IPS-NIHi7 (cell line): ENCODE measurements around the gene VPS54.
"Not testable (repeated sequence)": the region's sequence is repeated elsewhere in the genome, so short reads cannot be mapped to it uniquely, and the experiment has no call there.

Experiments
- DNase-seq: peaks from one replicate; pipeline ENCODE4 v3.0.0; 2012; ENCODE audit warnings: mixed read lengths; ENCODE audit errors: extremely low spot score

Gene VPS54

DNA sequence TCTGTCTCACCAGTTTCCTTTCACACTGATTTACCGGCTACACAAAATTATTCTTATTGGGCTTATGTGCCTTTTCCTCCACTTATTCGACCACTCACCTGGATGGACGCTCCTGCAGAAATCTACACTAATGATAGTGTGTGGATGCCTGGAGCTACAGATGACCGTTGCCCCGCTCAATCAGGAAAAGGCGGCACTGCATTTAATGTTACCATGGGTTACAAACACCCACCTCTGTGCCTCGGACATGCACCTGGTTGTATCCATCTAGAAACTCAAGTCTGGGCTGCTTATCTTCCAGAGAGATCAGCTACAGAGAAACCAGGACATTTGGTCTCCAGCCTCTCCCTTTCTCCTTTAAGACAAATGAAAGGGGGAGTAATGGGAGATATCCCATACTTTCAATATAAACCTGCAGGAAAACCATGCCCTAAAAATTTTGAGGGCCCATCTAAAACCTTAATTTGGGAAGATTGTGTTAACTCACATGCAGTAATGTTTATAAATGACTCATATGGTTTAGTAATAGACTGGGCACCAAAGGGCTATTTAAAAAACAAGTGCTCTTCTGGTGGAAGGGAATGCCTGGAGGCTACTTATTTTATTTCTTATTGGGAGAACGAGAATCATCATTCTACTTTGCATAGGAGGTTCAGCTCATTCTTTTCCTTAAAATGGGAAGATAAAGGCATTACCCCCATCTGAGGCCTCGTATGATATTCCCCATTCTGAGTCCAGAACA lies 24.7 kb downstream of the VPS54 start:
- not testable (repeated sequence) for DNase-seq

DNA sequence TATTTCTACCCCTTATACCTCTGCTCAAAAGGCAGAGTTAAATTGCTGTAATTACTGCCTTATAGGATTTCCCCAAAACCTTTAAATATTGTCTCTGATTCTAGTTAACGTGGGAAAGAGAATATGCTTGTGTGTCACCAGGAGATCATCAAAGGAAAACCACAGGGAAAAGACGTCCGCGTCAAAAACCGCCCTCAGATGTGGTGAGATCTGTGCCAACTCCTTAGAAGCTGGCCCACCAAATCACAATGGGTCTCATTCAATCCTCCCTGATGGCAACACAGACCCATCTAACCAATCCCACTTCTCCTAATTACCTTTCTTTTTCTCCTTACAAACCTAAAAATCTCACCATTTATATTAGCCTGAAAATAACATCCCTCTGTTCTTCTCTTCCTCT lies 25.4 kb downstream of the VPS54 start:
- no peak for DNase-seq

DNA sequence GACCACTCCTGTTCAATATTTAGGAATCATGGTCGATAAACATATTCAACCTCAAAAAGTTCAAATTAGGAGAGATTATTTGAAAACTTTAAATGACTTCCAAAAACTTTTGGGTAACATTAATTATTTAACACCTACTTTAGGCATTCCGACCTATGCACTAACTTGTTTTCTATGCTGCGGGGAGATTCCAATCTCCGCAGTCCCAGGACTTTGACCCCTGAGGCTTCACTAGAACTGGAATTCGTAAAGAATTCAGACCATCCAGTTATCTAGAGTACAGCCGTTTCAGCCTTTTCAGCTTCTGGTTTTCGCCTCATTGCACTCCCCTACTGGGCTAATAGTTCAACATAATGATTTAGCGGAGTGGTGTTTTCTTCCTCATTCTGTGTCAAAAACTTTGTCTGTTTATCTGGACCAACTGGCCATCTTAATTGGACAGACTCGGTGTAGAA lies 26.1 kb downstream of the VPS54 start:
- DNase-seq: not testable (repeated sequence)

DNA sequence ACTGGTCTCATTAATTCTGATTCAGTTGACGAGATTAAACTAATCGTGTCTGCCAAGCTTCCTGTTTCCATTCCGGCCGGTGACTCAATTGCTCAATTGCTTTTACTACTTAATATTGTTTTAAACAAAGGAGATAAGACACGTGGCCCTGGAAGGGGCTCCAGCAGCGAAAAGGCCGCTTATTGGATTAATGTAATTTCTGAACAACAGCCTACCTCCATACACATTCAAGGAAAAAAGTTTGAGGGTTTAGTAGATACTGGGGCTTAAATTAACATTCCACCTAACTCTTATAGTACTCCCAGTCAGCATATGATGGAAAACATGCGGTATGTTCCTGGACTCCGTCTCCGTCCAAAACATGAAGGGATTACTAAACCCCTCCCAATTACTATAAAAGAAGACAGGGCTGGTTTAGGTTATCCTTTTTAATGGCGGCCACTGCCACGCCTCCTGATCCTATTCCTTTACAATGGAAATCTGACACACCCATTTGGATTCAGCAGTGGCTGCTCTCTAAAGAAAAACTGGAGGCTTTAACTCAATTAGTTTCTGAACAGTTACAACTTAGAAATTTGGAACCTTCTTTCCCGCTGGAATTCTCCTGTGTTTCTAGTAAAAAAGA lies 27.1 kb downstream of the VPS54 start:
- no peak for DNase-seq

DNA sequence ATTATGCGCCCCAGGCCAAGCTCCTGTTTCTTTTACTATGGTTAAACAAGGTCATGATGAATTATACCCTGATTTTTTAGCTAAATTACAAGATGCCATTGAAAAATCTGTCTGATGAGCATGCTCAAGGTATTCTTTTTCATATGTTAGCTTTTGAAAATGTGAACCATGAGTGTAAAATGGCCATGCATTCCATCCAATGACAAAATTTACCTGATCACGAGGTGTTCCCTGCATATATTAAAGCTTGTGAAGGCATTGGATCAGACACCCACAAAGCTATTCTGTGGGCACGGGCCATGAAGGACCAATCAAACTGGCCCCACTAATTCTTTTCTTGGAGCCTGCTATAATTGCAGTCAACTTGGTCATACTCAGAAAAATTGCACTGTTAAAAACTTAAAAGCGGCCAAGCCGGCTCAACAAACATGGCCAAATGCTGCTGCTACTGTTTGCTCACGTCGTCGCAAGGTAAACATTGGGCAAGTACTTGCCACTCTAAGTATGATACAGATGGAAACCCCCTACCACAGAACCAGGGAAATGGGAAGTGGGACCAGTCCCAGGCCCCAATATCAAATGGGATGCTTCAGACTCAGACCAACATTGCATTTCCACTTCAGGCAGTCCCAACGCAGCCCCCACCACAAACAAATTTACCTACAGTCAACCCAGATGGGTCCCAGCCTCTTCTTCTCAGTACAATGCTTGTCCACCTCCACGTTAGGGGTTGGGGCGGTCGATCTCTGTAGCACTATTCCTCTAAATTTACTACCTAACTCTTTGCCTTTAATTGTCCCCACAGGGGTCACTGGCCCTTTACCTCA lies 27.8 kb downstream of the VPS54 start:
- not testable (repeated sequence) for DNase-seq

DNA sequence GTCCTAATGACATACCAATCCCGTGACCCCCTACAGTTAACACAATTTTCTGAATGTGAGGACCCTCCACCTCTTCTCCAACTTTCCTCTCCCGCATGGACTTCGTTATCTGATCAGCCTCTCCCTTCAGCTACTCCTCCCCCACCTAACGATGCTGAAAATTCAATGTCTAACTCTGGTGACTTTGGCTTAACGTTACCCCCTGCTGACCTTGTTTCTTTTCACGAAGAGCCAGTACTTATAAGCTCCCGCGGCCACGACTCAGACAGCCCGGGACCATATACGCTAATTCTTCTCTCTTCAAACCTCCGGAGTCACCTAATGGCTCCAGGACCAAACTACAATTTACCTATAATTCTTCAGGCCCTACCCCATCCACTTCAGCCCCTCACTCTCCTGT lies 29.2 kb downstream of the VPS54 start:
- no peak for DNase-seq

DNA sequence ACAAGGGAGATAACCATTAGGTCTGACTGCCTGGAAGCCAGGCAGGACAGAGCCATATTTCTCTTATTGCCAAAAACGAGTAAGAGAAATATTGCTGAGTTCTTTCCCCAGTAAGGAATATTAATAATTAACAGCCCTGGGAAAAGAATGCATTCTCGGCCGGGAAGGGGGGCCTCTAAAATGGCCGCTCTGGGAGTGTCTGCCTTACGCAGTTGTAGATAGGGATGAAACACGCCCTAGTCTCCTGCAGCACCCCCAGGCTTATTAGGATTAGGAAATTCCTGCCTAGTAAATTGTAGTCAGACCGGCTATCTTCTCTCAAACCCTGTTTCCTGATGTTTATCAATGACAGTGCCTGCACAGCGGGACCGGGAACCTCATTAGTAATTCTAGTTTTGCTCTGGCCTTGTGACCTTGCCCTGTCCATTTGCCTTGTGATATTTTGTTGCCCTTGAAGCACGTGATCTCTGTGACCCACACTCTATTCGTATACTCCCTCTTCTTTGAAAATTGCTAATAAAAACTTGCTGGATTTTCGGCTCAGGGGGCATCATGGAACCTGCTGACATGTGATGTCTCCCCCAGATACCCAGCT lies 30.3 kb downstream of the VPS54 start:
- not testable (repeated sequence) for DNase-seq

DNA sequence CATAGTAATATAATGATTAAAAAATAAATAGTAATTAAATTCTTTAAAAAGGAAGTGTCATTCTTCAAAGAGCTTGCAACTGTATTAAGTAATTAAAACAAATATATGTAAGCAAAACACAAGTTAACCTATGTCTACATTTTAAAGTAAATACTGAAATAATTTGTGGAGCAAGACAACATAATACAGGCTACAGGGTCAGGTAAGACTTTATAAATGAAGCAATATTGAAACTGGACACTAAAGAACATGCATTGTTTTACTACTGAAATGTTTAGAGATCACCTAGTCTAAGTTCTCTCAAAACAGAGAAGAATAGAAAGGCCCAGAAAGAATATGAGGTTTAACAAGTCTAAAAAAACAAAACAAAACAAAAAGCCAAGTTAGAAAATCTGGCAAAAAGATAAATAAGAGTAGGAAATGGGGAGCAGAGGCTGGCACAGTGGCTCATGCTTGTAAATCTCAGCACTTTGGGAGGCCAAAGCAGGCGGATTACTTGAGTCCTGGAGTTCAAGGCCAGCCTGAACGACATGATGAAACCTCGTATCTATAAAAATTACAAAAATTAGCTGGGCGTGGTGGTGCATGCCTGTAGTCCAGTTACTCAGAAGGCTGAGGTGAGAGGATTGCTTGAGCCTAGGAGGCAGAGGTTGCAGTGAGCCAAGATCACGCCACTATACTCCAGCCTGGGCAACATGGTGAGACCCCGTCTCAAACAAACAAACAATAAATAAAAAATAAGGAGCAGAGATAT lies 34.4 kb downstream of the VPS54 start:
- DNase-seq: no peak

DNA sequence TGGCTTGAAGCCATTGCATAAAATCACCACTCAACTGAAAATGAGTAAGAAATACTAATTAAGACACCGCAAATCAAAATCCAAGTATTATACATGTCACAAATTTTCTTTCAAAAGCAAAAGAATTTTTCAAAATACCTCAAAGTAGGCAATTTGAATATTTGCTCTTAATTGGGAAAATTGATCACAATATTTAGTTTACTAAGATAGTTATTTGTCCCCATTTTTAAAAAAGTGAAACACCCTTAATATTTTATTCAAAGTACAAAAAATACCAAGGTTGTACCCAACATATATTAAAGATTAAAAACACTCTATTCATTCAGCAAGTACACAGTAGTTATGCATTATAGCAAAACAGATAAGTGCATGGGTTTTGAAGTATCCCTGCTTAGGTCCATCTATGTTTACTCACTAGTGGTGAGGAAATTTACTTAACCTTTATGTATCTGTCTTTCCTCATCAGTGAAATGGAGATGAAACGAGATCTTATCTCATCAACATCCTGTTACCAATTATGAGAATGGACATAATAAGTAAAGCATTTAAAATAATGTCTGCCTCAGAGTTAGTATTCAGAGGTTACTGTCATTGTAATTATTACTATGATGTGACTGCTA lies 35.1 kb downstream of the VPS54 start:
- DNase-seq: no peak

DNA sequence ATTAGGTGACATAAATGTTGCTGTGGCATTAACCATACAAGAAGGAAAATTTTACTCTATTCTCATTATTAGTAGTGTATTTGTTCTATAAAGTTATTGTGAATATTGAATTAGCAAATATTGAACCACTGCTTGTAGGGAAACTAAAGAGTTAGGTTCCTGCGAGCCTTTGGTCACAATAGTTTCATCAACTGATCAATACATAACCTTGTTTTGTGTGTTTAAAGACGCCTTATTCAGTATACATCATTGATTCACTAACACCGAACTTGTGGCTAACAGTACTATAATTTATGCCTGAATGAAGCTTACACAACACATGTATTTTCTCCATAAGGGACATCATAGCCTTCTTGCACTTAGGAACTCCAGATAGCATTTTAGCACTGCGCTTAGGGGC lies 36.9 kb downstream of the VPS54 start:
- no peak for DNase-seq

DNA sequence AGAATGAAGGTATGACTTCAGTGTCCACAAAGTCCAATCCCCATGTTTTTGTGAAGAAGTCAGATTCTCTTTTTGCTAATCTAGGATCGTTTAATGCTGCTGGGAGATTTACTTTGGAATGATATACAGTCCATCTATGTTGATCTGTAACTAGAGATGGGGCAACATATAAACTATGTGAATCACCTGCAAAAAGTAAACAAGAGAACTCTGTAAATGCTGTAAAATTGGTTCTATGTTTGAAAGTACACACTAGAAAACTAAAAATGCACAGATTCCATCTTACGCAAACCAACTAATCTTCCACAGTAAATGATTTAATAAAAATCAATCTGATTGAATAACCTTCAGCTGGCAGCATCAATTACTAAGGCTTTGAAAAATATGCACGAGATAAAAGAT lies 37.5 kb downstream of the VPS54 start:
- DNase-seq: no peak

DNA sequence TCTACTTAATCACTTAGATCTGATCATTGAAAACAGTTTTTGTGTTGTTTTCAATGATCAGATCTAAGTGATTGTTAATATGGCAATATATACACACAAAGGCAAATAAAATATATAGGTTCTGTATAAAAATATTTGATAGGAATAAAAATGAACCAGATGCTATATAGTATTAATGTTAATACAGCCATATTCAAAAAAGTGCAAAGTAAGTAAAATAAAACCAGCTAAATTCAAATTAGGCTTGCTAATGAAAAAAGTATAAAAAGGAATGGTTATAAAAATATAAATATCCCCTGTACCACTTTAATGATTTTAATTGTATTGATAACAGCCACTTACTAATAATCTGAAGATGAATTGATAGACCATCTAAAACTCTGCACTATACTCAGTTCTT lies 38.4 kb downstream of the VPS54 start:
- no peak for DNase-seq

DNA sequence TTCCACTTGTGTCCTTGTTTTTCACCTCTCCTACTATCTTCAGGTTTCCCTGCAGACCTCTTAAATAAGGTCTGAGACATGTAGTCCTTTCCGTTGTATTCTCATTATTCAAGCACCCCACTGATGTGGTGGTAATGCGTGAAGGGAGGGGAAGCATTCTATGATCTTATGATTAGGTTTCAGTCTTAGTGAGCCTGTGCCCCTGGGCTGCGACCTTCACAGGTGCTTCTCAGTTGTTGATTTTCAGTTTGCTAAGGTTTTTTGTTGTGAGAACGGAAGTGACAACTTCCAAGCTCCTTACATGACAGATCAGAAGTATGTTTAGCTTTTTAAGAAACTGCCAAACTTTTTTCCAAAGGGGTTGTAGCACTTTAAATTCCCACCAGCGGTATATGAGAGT lies 41.3 kb downstream of the VPS54 start:
- no peak for DNase-seq

DNA sequence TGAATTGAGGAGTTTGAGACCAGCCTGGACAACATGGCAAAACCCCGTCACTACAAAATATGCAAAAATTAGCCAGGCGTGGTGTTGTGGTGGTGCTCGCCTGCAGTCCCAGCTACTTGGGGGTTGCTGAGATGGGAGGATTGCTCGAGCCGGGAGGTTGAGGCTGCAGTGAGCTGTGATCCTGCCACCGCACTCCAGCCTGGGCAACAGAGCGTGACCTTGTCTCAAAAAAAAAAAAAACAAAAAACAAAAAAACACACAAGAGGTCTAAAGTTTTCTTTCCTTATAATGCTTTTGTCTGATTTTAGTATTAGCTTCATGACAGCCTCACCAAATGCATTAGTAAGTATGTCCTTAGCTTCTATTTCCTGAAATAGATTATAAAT lies 43.1 kb downstream of the VPS54 start:
- no peak for DNase-seq

DNA sequence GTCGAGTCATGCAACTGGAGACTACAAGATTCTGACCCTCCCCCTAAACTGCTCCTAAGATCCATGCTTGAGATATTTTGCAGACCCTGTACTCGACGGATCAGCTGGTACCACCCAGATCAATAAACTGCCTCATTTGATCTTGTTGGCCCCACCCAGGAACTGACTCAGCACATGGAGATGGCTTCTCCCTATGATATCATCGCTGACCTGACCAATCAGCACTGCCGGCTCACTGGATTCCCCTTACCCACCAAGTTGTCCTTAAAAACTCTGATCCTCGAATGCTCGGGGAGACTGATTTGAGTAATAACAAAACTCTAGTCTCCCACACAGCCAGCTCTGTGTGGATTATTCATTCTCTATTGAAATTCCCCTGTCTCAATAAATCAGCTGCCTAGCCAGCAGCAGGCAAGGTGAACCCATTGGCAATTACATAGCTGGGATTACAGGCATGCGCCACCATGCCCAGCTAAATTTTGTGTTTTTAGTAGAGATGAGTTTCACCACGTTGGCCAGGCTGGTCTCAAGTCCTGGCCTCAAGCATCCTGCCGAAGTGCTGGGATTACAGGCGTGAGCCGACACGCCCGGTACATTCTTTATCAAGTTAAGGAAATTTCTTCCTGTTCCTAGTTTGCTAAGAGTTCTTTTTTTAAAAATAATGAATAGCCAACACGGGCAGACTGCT lies 43.6 kb downstream of the VPS54 start:
- DNase-seq: no peak

DNA sequence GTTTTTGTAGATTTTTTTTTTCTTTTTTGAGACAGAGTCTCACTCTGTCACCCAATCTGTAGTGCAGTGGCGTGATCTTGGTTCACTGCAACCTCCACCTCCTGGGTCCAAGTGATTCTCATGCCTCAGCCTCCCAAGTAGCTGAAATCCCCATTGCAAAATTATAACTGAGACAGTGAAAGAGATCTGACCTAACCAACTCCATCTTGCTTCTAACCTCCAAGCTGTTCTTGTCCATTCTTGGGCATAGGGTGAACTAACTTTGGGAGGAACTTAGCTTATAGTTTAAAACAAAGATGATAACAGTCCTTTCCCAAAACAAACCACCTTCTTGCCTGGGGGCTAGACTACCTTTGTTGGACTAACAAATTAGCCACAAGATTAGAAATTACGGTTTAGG lies 44.2 kb downstream of the VPS54 start:
- DNase-seq: not testable (repeated sequence)

DNA sequence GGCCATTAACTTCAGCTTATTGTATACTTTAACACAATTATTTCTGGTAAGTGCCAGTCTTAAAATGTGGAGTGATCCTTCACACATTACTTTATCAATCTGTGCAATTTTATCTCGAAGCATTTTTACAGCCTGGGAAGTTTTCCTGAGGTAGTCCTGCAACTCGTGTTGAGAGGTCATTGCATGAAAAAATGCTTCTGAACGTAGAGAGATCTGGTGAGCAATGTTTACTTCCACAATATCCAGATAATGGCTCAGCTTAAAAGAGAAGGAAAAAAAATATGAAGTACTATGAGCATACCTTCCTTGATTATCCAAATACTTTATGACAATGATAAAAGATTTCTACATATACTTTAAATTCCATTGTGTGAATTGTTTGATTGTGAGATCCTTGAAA lies 57.0 kb downstream of the VPS54 start:
- DNase-seq: no peak

DNA sequence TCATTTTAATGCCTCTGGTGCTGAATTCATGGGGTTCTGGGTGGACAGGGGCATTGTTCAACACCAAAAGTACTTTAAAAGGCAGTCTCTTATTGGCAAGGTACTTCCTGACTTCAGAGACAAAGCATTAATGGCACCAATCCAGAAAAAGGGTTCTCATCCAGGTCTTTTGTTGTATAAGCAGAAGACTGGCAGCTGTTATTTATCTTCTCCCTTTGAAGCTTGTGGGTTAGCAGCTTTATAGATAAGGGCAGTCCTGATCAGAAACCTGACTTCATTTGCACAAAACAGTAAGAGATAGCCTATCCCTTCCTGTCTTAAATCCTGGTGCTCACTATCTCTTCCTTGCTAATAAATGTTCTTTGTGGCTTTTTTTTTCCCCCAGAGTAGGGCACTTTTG lies 68.8 kb downstream of the VPS54 start:
- DNase-seq: no peak

DNA sequence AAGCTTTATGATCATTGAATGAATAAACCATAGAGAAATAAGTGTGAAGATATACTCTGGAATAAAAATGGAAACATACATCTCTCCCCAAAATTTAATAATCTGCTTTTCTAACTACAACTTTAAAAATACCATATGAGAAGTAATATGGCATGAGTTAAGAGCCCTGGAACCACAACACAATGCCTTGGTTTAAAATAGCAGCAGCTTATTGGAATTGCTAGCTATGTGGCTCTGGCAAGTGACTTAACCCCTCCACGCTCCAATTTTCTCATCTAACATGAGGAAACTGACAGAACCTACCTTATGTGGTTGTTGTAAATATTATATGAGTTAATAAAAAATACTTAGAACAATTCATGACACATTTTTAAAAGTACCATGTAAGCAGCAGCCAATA lies 76.4 kb downstream of the VPS54 start:
- no peak for DNase-seq

DNA sequence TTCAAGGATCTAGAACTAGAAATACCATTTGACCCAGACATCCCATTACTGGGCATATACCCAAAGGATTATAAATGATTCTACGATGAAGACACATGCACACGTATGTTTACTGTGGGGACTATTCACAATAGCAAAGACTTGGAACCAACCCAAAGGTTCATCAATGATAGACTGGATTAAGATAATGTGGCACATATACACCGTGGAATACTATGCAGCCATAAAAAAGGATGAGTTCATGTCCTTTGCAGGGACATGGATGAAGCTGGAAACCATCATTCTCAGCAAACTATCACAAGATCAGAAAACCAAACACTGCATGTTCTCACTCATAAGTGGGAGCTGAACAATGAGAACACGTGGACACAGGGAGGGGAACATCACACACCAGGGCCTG lies 87.1 kb downstream of the VPS54 start:
- DNase-seq: not testable (repeated sequence)

DNA sequence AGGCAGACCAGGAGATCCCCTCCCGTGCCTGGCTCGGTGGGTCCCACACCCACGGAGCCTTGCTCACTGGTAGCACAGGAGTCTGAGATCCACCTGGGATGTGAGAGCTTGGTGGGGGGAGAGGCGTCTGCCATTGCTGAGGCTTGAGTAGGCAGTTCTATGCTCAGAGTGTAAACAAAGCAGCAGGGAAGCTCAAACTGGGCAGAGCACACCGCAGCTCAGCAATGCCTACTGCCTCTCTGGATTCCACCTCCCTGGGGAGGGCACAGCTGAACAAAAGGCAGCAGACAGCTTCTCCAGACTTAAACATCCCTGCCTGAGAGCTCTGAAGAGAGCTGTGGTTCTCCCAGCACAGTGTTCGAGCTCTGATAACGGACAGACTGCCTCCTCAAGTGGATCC lies 92.4 kb downstream of the VPS54 start:
- no peak for DNase-seq
